Activated CD8-positive, alpha-beta memory T cell treated with anti-CD3 and anti-CD28 coated beads for 48 hours (primary cell): Measurements from ENCODE around the gene USP6NL.

Source experiments
- DNase-seq, 3 experiments: peaks; one replicate each; pipeline ENCODE4 v3.0.0-alpha.2; 2020; ENCODE audit warnings: low read depth in 2 of 3, low spot score in 2 of 3

USP6NL gene

GRCh38 chr10:11617233-11617632 lies 5.8 kb upstream of the USP6NL start:
- DNase-seq: no peak

GRCh38 chr10:11616021-11616420 lies 4.6 kb upstream of the USP6NL start:
- no peak for DNase-seq

GRCh38 chr10:11615396-11615795 lies 3.9 kb upstream of the USP6NL start:
- no peak for DNase-seq

GRCh38 chr10:11612021-11613001 lies 861 bp upstream of the USP6NL start:
- no peak for DNase-seq

- DNase-seq: no peak
Measured at GRCh38 chr10:11610826-11611247, 613 bp downstream of the USP6NL start.

GRCh38 chr10:11610166-11610825 lies 1.2 kb downstream of the USP6NL start:
- DNase-seq: no peak

- DNase-seq: no peak
Measured at GRCh38 chr10:11609492-11610093, 1.9 kb downstream of the USP6NL start.

- DNase-seq: no peak
Measured at GRCh38 chr10:11609052-11609451, 2.4 kb downstream of the USP6NL start.

GRCh38 chr10:11608159-11609013 lies 3.1 kb downstream of the USP6NL start:
- DNase-seq: no peak

- DNase-seq: no peak
Measured at GRCh38 chr10:11605807-11606408, 5.5 kb downstream of the USP6NL start.

GRCh38 chr10:11604865-11605650 lies 6.4 kb downstream of the USP6NL start:
- no peak for DNase-seq

GRCh38 chr10:11603741-11604140 lies 7.7 kb downstream of the USP6NL start:
- no peak for DNase-seq

GRCh38 chr10:11602919-11603523 lies 8.4 kb downstream of the USP6NL start:
- DNase-seq: no peak

- DNase-seq: no peak
Measured at GRCh38 chr10:11602358-11602757, 9.1 kb downstream of the USP6NL start.

- DNase-seq: no peak
Measured at GRCh38 chr10:11601670-11602069, 9.8 kb downstream of the USP6NL start.

- DNase-seq: no peak
Measured at GRCh38 chr10:11600280-11600679, 11.2 kb downstream of the USP6NL start.

- no peak for DNase-seq
Measured at GRCh38 chr10:11598712-11599397, 12.6 kb downstream of the USP6NL start.

- no peak for DNase-seq
Measured at GRCh38 chr10:11597470-11597869, 14.0 kb downstream of the USP6NL start.

GRCh38 chr10:11595395-11595692 lies 16.1 kb downstream of the USP6NL start:
- no peak for DNase-seq
